ENCODE measurements around the gene TSGA10IP. TPM values are rescaled to one million over a fixed set of nuclear protein-coding genes. Genes with fewer than 3 reads are reported as not detected.

TSGA10IP gene
- total RNA-seq, 1 experiment from 2014 or later: not detected

GRCh38 chr11:65962141-65962564 is 16.9 kb downstream of the TSGA10IP start:
- H3K27ac ChIP-seq: peak overlapping the region; percentile 19
- peak overlapping the region; percentile 97 for H3K4me3 ChIP-seq
- peaks cover 19% of the 10 kb centered on the region for H3K4me1 ChIP-seq (replicated peaks)
- H3K36me3 ChIP-seq: peaks cover 53% of the 10 kb centered on the region
- no peaks in the 10 kb centered on the region for H3K27me3 ChIP-seq (replicated peaks)
- 0 out of 2 replicates have a peak, but pooled peaks cover 3% of the 10 kb centered on the region for H3K9me3 ChIP-seq (replicated peaks)
- DNase-seq (ENCODE audit: low read depth in 1 of 2, low spot score in 2 of 2): peak in 1 of 2 experiments; percentile 38

- no peak for DNase-seq (ENCODE audit: low read depth in 1 of 2, low spot score in 2 of 2)
- Histone ChIP-seq H3K36me3 (peaks cover 80% of the 10 kb centered on the region), H3K4me3 (no peak overlapping the region), H3K27ac (no peak overlapping the region), H3K4me1 (replicated peaks) (peaks cover 19% of the 10 kb centered on the region), H3K9me3 (replicated peaks) (0 out of 2 replicates have a peak, but pooled peaks cover 3% of the 10 kb centered on the region), H3K27me3 (replicated peaks) (no peaks in the 10 kb centered on the region)
These were observed 19.6 kb downstream of the TSGA10IP start for GRCh38 chr11:65964906-65965305.

GRCh38 chr11:65965986-65966762 is 20.9 kb downstream of the TSGA10IP start:
- DNase-seq (ENCODE audit: low read depth in 1 of 2, low spot score in 2 of 2): peak in 1 of 2 experiments; percentile 58
- H3K9me3 ChIP-seq (replicated peaks): 0 out of 2 replicates have a peak, but pooled peaks cover 3% of the 10 kb centered on the region
- no peak overlapping the region for H3K4me3 ChIP-seq
- H3K27ac ChIP-seq: no peak overlapping the region
- H3K4me1 ChIP-seq (replicated peaks): peaks cover 16% of the 10 kb centered on the region
- peaks cover 86% of the 10 kb centered on the region for H3K36me3 ChIP-seq
- no peaks in the 10 kb centered on the region for H3K27me3 ChIP-seq (replicated peaks)

GRCh38 chr11:65967329-65967934 is 22.2 kb downstream of the TSGA10IP start:
- Histone ChIP-seq H3K4me1 (replicated peaks) (peaks cover 13% of the 10 kb centered on the region), H3K27me3 (replicated peaks) (no peaks in the 10 kb centered on the region), H3K27ac (no peak overlapping the region), H3K4me3 (no peak overlapping the region), H3K9me3 (replicated peaks) (0 out of 2 replicates have a peak, but pooled peaks cover under 1% of the 10 kb centered on the region), H3K36me3 (peaks cover 88% of the 10 kb centered on the region)
- DNase-seq (ENCODE audit: low read depth in 1 of 2, low spot score in 2 of 2): peak in 1 of 2 experiments; percentile 70

- no peaks in the 10 kb centered on the region for H3K9me3 ChIP-seq (replicated peaks)
- peaks cover 90% of the 10 kb centered on the region for H3K36me3 ChIP-seq
- H3K4me3 ChIP-seq: no peak overlapping the region
- H3K27me3 ChIP-seq (replicated peaks): no peaks in the 10 kb centered on the region
- DNase-seq (ENCODE audit: low read depth in 1 of 2, low spot score in 2 of 2): peak in 1 of 2 experiments; percentile 56
- H3K27ac ChIP-seq: no peak overlapping the region
- H3K4me1 ChIP-seq (replicated peaks): no peaks in the 10 kb centered on the region
These were observed 23.6 kb downstream of the TSGA10IP start for GRCh38 chr11:65968600-65969482.

- Histone ChIP-seq H3K27me3 (replicated peaks) (no peaks in the 10 kb centered on the region), H3K9me3 (replicated peaks) (no peaks in the 10 kb centered on the region), H3K36me3 (peaks cover 83% of the 10 kb centered on the region), H3K4me1 (replicated peaks) (no peaks in the 10 kb centered on the region), H3K27ac (no peak overlapping the region), H3K4me3 (no peak overlapping the region)
- DNase-seq (ENCODE audit: low read depth in 1 of 2, low spot score in 2 of 2): no peak
These were observed 26.8 kb downstream of the TSGA10IP start for GRCh38 chr11:65972116-65972515.

GRCh38 chr11:65973439-65974110 is 28.3 kb downstream of the TSGA10IP start:
- H3K9me3 ChIP-seq (replicated peaks): no peaks in the 10 kb centered on the region
- no peaks in the 10 kb centered on the region for H3K27me3 ChIP-seq (replicated peaks)
- H3K36me3 ChIP-seq: peaks cover 83% of the 10 kb centered on the region
- peak in 1 of 2 experiments; percentile 59 for DNase-seq (ENCODE audit: low read depth in 1 of 2, low spot score in 2 of 2)
- H3K4me3 ChIP-seq: no peak overlapping the region
- H3K4me1 ChIP-seq (replicated peaks): no peaks in the 10 kb centered on the region
- no peak overlapping the region for H3K27ac ChIP-seq

- Histone ChIP-seq H3K4me1 (replicated peaks) (no peaks in the 10 kb centered on the region), H3K36me3 (peaks cover 82% of the 10 kb centered on the region), H3K9me3 (replicated peaks) (no peaks in the 10 kb centered on the region), H3K4me3 (no peak overlapping the region), H3K27me3 (replicated peaks) (no peaks in the 10 kb centered on the region), H3K27ac (no peak overlapping the region)
- no peak for DNase-seq (ENCODE audit: low read depth in 1 of 2, low spot score in 2 of 2)
These were observed 30.5 kb downstream of the TSGA10IP start for GRCh38 chr11:65975771-65976170.

GRCh38 chr11:65976216-65977176 is 31.2 kb downstream of the TSGA10IP start:
- Histone ChIP-seq H3K27me3 (replicated peaks) (no peaks in the 10 kb centered on the region), H3K9me3 (replicated peaks) (no peaks in the 10 kb centered on the region), H3K4me3 (no peak overlapping the region), H3K4me1 (replicated peaks) (no peaks in the 10 kb centered on the region), H3K27ac (no peak overlapping the region), H3K36me3 (peaks cover 85% of the 10 kb centered on the region)
- DNase-seq (ENCODE audit: low read depth in 1 of 2, low spot score in 2 of 2): peak in 1 of 2 experiments; percentile 59

- Histone ChIP-seq H3K36me3 (peaks cover 72% of the 10 kb centered on the region), H3K9me3 (replicated peaks) (no peaks in the 10 kb centered on the region), H3K27ac (no peak overlapping the region)
These were observed 32.5 kb downstream of the TSGA10IP start for GRCh38 chr11:65977621-65978390.

GRCh38 chr11:65978391-65979238 is 33.3 kb downstream of the TSGA10IP start:
- peak in 1 of 2 experiments; percentile 68 for DNase-seq (ENCODE audit: low read depth in 1 of 2, low spot score in 2 of 2)
- Histone ChIP-seq H3K4me3 (no peak overlapping the region), H3K27ac (no peak overlapping the region), H3K27me3 (replicated peaks) (no peaks in the 10 kb centered on the region), H3K36me3 (peaks cover 64% of the 10 kb centered on the region), H3K4me1 (replicated peaks) (no peaks in the 10 kb centered on the region), H3K9me3 (replicated peaks) (no peaks in the 10 kb centered on the region)

More at GRCh38 chr11:65977621-65978390, 32.5 kb downstream of the TSGA10IP start:
- H3K4me1 ChIP-seq (replicated peaks): no peaks in the 10 kb centered on the region
- DNase-seq (ENCODE audit: low read depth in 1 of 2, low spot score in 2 of 2): peak in 1 of 2 experiments; percentile 68
- H3K4me3 ChIP-seq: no peak overlapping the region
- H3K27me3 ChIP-seq (replicated peaks): no peaks in the 10 kb centered on the region
